ENCODE data around the gene TBRG1.

GRCh38 chr11:124662106-124662505 is 39.4 kb downstream of the TBRG1 start:
- no peak for TF ChIP-seq CTCF (IDR thresholded peaks at IDR 0.05)
- TF ChIP-seq POLR2A (IDR thresholded peaks at IDR 0.05) = no peak
- no peak for TF ChIP-seq POLR2AphosphoS5 (IDR thresholded peaks at IDR 0.05)

Data from breast epithelium (tissue), 3 donors.